AG09309 (cell line): Measurements from ENCODE around the gene MYL6B.
A peak's percentile ranks its signal among the peaks of the same experiment; 100 is the strongest.

ENCODE experiments used
- DNase-seq: peaks from one replicate; pipeline ENCODE4 v3.0.0-alpha.2; 2010; ENCODE audit warnings: low read depth
- H3K4me3 ChIP-seq: 2 replicates; pipeline ENCODE4 v1.5.1; 2011; ENCODE audit warnings: mild to moderate bottlenecking, low read depth, low read length, moderate library complexity; ENCODE audit not compliant: control insufficient read depth
- CTCF ChIP-seq: IDR thresholded peaks from 2 replicates; pipeline ENCODE4 v1.5.1; 2011; ENCODE audit warnings: mild to moderate bottlenecking, low read depth, low read length, inconsistent platforms; ENCODE audit not compliant: insufficient read depth, control insufficient read depth; ENCODE audit errors: missing control alignments

Gene MYL6B

GRCh38 chr12:56117778-56118687 lies 34.4 kb upstream of the MYL6B start, which contains the start of gene ZC3H10:
Gene ZC3H10, plus strand, starts transcription at chr12:56118266. Its CDS starts 2,297 bp downstream, at chr12:56120563.
- peak; percentile 52 for TF ChIP-seq CTCF
- H3K4me3 ChIP-seq, result peak within 1 kb of the TSS; percentile 80
- peak; percentile 99 for DNase-seq

DNA sequence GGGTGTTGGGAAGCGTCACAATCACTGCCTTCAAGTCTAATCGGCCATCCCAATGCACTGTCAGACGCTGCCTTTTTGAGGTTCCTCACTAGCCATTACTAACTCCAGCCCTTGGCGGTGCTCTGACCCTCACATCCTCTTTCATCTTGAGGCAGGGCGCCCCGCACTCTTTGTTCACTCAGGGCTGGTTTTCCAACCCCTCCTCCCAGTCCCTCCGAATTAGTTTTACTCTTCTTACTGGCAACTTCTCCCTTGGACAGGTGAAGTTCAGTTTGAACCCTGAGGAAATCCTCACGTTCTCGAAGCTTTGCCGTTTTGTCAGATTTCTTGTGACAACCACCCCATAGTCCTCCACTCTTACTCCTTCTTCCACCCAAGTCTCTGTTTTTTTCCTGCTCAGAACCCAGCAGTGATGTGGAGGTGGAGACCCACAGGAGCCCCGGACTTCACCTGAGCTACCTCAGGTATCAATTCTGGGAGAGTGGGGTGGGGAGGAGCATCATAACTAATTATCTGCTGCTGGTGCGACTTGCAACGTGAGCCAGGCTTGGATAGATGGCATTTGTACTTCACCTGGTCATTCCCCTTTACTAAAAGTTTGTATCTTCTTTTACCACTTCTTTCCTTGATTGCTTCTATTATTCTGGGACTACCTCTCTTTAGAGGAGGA lies 33.6 kb upstream of the MYL6B start:
- no peak for TF ChIP-seq CTCF
- H3K4me3 ChIP-seq, result peak overlapping the region; percentile 79
- DNase-seq, result no peak

- peak; percentile 81 for TF ChIP-seq CTCF
- H3K4me3 ChIP-seq, result no peak overlapping the region
- DNase-seq, result peak; percentile 92
Measured at GRCh38 chr12:56119361-56119796, 33.0 kb upstream of the MYL6B start.

DNA sequence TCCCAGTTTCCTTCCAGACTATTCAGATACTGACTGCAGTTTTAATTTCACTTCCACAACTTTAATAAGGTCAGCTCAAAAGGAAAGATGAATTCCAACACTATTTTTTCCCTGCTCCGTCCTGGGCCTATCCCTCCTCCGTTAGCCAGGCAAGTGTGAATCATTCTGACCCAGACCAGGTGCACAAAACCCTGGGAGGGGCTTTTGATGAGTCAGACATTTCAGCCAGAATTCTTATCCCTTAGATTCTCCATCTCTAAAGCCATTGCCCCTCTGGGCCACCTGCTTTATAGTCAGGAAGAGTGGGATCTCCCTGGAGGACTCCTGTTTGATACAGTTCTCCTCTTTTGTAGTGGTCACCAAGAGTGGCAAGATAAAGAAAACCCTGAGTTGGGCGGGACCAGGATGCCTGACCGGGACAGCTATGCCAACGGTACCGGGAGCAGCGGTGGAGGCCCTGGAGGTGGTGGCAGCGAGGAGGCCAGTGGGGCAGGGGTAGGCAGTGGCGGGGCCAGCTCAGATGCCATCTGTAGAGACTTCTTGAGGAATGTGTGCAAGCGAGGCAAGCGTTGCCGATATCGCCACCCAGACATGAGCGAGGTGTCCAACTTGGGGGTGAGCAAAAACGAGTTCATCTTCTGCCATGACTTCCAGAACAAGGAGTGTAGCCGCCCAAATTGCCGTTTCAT lies 32.1 kb upstream of the MYL6B start:
- TF ChIP-seq CTCF, result no peak
- H3K4me3 ChIP-seq, result no peak overlapping the region

DNA sequence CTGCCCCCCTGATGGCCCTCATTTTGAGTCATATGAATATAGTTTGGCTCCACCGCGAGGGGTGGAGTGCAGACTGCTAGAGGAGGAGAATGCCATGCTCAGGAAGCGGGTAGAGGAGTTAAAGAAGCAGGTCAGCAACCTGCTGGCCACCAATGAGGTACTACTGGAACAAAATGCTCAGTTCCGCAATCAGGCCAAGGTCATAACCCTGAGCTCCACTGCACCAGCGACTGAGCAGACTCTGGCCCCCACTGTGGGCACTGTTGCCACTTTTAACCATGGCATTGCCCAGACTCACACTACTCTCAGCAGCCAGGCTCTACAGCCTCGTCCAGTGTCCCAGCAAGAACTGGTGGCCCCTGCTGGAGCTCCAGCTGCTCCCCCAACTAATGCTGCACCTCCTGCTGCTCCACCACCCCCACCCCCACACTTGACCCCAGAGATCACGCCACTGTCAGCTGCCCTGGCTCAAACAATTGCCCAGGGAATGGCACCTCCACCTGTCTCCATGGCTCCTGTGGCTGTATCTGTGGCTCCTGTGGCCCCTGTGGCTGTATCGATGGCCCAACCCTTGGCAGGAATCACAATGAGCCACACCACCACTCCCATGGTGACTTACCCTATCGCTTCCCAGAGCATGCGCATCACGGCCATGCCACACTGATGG lies 31.1 kb upstream of the MYL6B start:
- TF ChIP-seq CTCF, result no peak
- no peak for DNase-seq
- no peak overlapping the region for H3K4me3 ChIP-seq

More for the DNA sequence above, 32.1 kb upstream of the MYL6B start:
- no peak for DNase-seq

DNA sequence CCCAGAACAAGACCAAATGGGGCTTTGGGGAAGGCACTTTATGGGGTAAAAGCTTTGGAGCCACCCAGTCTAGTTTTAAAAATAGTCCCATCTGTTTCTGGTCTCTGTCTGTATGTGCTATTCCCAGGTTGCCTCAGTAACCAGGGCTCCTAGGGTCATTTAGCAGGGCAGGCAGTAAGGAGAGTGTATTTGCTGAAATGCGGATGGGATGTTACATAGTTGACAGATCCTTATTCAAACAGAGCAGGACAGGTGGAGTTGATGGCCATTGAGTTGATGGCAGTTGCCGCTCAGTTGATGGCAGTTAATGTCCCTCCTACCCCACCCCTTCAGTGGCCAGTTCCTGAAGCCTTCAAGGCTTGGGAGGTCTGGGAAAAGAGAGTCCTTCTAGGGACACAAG lies 29.8 kb upstream of the MYL6B start:
- DNase-seq, result no peak
- no peak for TF ChIP-seq CTCF
- H3K4me3 ChIP-seq, result no peak overlapping the region
